Loucy (cell line): Measurements from ENCODE around the gene CD7.

Experiments used
- H2AFZ ChIP-seq: fragments of 200-600 bp; sonication (generic); 2 replicates; pipeline ENCODE4 v1.6.0; 2016; ENCODE audit warnings: antibody characterized with exemption, mild to moderate bottlenecking, low read length, moderate library complexity
- H3F3A ChIP-seq: fragments of 200-600 bp; 2 replicates; pipeline ENCODE4 v1.6.0; 2016; ENCODE audit warnings: antibody characterized with exemption, low read depth, mild to moderate bottlenecking
- H3K27me3 ChIP-seq: fragments of 200-600 bp; sonication (generic); 2 replicates; pipeline ENCODE4 v1.6.1; 2014; ENCODE audit warnings: low read length, mild to moderate bottlenecking; ENCODE audit not compliant: insufficient read depth, poor library complexity, severe bottlenecking
- H3K36me3 ChIP-seq: fragments of 200-600 bp; sonication (generic); 2 replicates; pipeline ENCODE4 v1.6.1; 2016; ENCODE audit warnings: low read length; ENCODE audit not compliant: insufficient read depth
- H3K4me1 ChIP-seq: fragments of 200-600 bp; sonication (generic); 2 replicates; pipeline ENCODE4 v1.5.1; 2014; ENCODE audit warnings: low read length, mild to moderate bottlenecking; ENCODE audit not compliant: insufficient read depth, poor library complexity, severe bottlenecking
- H3K4me2 ChIP-seq: fragments of 200-600 bp; sonication (generic); 2 replicates; pipeline ENCODE4 v1.6.0; 2014; ENCODE audit warnings: antibody characterized with exemption, low read length, low read depth, mild to moderate bottlenecking; ENCODE audit not compliant: poor library complexity, severe bottlenecking
- H3K4me3 ChIP-seq: fragments of 200-600 bp; sonication (generic); 2 replicates; pipeline ENCODE4 v1.5.1; 2014; ENCODE audit warnings: low read length, mild to moderate bottlenecking, mixed read lengths; ENCODE audit not compliant: poor library complexity, severe bottlenecking
- H3K79me2 ChIP-seq: fragments of 200-600 bp; sonication (generic); 2 replicates; pipeline ENCODE4 v1.6.1; 2014; ENCODE audit warnings: low read length; ENCODE audit not compliant: insufficient read depth
- H3K9ac ChIP-seq: fragments of 200-600 bp; sonication (generic); 2 replicates; pipeline ENCODE4 v1.6.0; 2014; ENCODE audit warnings: mild to moderate bottlenecking, low read depth, low read length, moderate library complexity; ENCODE audit not compliant: poor library complexity, severe bottlenecking
- H3K9me2 ChIP-seq: fragments of 200-600 bp; sonication (generic); replicated peaks from 2 replicates; pipeline ENCODE4 v1.6.1; 2016; ENCODE audit warnings: low read depth, low read length, mixed read lengths
- H3K9me3 ChIP-seq: fragments of 200-600 bp; sonication (generic); 2 replicates; pipeline ENCODE4 v1.6.1; 2014; ENCODE audit warnings: mild to moderate bottlenecking, antibody characterized with exemption, low read length, low read depth; ENCODE audit not compliant: insufficient read depth
- H4K20me1 ChIP-seq: fragments of 200-600 bp; sonication (generic); 2 replicates; pipeline ENCODE4 v1.6.0; 2014; ENCODE audit warnings: antibody characterized with exemption, low read length, mild to moderate bottlenecking; ENCODE audit not compliant: insufficient read depth, poor library complexity, severe bottlenecking
- CTCF ChIP-seq: fragments of 200-600 bp; sonication (generic); conservative IDR thresholded peaks from 2 replicates; pipeline ENCODE4 v1.5.1; 2014; ENCODE audit warnings: mild to moderate bottlenecking, antibody characterized with exemption, low read length
- EZH2phosphoT487 ChIP-seq: fragments of 200-600 bp; IDR thresholded peaks from 2 replicates; pipeline ENCODE4 v1.6.1; 2018; ENCODE audit warnings: antibody characterized with exemption, mild to moderate bottlenecking, moderate library complexity, borderline replicate concordance

The CD7 gene

GRCh38 chr17:82304826-82305726 is 12.3 kb downstream of the CD7 start:
- peaks cover 80% of the 10 kb centered on the region for H3K4me1 ChIP-seq
- peak overlapping the region; percentile 98 for H3K9ac ChIP-seq
- no peaks in the 10 kb centered on the region for H4K20me1 ChIP-seq
- H2AFZ ChIP-seq: no peak overlapping the region
- peak overlapping the region; percentile 55 for H3K4me3 ChIP-seq
- no peaks in the 10 kb centered on the region for H3K9me3 ChIP-seq
- H3K79me2 ChIP-seq: peaks cover 26% of the 10 kb centered on the region
- H3K4me2 ChIP-seq: peak overlapping the region; percentile 87
- TF ChIP-seq EZH2phosphoT487: no peak
- 0 out of 2 replicates have a peak, but pooled peaks have one; percentile 11 for TF ChIP-seq CTCF
- H3F3A ChIP-seq: peaks cover 15% of the 10 kb centered on the region
- no peaks in the 10 kb centered on the region for H3K36me3 ChIP-seq
- no peaks in the 10 kb centered on the region for H3K9me2 ChIP-seq
- no peaks in the 10 kb centered on the region for H3K27me3 ChIP-seq

GRCh38 chr17:82303944-82304808 is 13.2 kb downstream of the CD7 start:
- H3F3A ChIP-seq: peaks cover 15% of the 10 kb centered on the region
- TF ChIP-seq EZH2phosphoT487: no peak
- no peak for TF ChIP-seq CTCF
- no peaks in the 10 kb centered on the region for H4K20me1 ChIP-seq
- peaks cover 26% of the 10 kb centered on the region for H3K79me2 ChIP-seq
- H3K9me2 ChIP-seq: no peaks in the 10 kb centered on the region
- H3K27me3 ChIP-seq: no peaks in the 10 kb centered on the region
- no peaks in the 10 kb centered on the region for H3K36me3 ChIP-seq
- peak overlapping the region; percentile 87 for H3K4me2 ChIP-seq
- H3K4me1 ChIP-seq: peaks cover 86% of the 10 kb centered on the region
- peak overlapping the region; percentile 98 for H3K9ac ChIP-seq
- no peak overlapping the region for H2AFZ ChIP-seq
- H3K9me3 ChIP-seq: no peaks in the 10 kb centered on the region
- peak overlapping the region; percentile 78 for H3K4me3 ChIP-seq

- TF ChIP-seq CTCF (no peak), EZH2phosphoT487 (no peak)
- H3K36me3 ChIP-seq: no peaks in the 10 kb centered on the region
- H3K4me2 ChIP-seq: peak overlapping the region; percentile 87
- H3F3A ChIP-seq: peaks cover 15% of the 10 kb centered on the region
- peak overlapping the region; percentile 78 for H3K4me3 ChIP-seq
- H3K9ac ChIP-seq: peak overlapping the region; percentile 98
- H3K4me1 ChIP-seq: peaks cover 88% of the 10 kb centered on the region
- H3K9me2 ChIP-seq: no peaks in the 10 kb centered on the region
- peaks cover 26% of the 10 kb centered on the region for H3K79me2 ChIP-seq
- H4K20me1 ChIP-seq: no peaks in the 10 kb centered on the region
- H3K27me3 ChIP-seq: no peaks in the 10 kb centered on the region
- H2AFZ ChIP-seq: no peak overlapping the region
- no peaks in the 10 kb centered on the region for H3K9me3 ChIP-seq
Measured at GRCh38 chr17:82302991-82303943, 14.1 kb downstream of the CD7 start.
